Effector memory CD4-positive, alpha-beta T cell (primary cell): ENCODE data around the gene OR1I1.

Source experiments
- DNase-seq, 3 donors: peaks; one replicate each; pipeline ENCODE4 v3.0.0-alpha.2; 2020
- H3K27ac ChIP-seq: 2 replicates; pipeline ENCODE4 v1.7.0; 2013; ENCODE audit warnings: mild to moderate bottlenecking, low read length, moderate library complexity; ENCODE audit not compliant: insufficient read depth, poor library complexity, severe bottlenecking
- H3K27me3 ChIP-seq: replicated peaks from 2 replicates; pipeline ENCODE4 v1.7.0; 2013; ENCODE audit warnings: mild to moderate bottlenecking, low read length; ENCODE audit not compliant: insufficient read depth, control insufficient read depth, poor library complexity, severe bottlenecking
- H3K36me3 ChIP-seq: 2 replicates; pipeline ENCODE4 v1.7.0; 2013; ENCODE audit warnings: mild to moderate bottlenecking, low read length, moderate library complexity; ENCODE audit not compliant: control insufficient read depth, insufficient read depth
- H3K4me1 ChIP-seq: 2 replicates; pipeline ENCODE4 v1.7.0; 2013; ENCODE audit warnings: low read length, mild to moderate bottlenecking; ENCODE audit not compliant: control insufficient read depth, insufficient read depth, poor library complexity, severe bottlenecking
- H3K4me3 ChIP-seq: 2 replicates; pipeline ENCODE4 v1.7.0; 2013; ENCODE audit warnings: low read length, low read depth, mild to moderate bottlenecking; ENCODE audit not compliant: insufficient read depth, poor library complexity, severe bottlenecking
- H3K9me3 ChIP-seq: 2 replicates; pipeline ENCODE4 v1.7.0; 2013; ENCODE audit warnings: mild to moderate bottlenecking, low read length, moderate library complexity; ENCODE audit not compliant: control insufficient read depth
- total RNA-seq, 3 donors: gene quantifications; one replicate each; lab custom pipeline; 2026; lab: John Stamatoyannopoulos, UW

Gene OR1I1, protein sequence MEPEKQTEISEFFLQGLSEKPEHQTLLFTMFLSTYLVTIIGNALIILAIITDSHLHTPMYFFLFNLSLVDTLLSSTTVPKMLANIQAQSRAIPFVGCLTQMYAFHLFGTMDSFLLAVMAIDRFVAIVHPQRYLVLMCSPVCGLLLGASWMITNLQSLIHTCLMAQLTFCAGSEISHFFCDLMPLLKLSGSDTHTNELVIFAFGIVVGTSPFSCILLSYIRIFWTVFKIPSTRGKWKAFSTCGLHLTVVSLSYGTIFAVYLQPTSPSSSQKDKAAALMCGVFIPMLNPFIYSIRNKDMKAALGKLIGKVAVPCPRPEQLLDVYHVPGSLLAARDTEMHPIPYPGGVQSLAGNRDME
- total RNA-seq: 0 reads per million in 3 donors

DNA sequence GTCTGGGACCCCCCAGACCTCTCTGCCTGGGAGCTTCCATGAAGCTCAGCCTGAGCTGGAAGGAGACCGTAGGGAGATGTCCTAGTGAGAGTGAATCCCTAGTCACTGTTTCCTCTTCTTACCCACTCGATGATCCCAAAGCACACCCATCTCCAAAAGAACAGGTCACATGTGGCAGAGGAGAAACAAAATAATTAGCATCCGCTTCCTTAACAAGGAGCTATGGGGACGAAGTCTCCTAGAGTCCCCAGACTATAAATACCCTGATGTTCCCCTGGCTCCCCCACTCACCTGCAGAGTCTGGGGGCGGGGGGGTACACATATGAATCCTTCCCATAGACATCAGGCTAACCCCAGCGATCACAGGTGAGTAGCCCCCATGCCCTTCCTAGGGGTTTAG lies at the start of gene OR1I1:
OR1I1 (plus strand) TSS at position 301 of the 400 bp plus-strand sequence. CDS start 4,855 bp downstream, outside the sequence.
- Histone ChIP-seq H3K4me1 (no peaks in the 10 kb centered on the region), H3K27ac (no peak within 1 kb of the TSS), H3K4me3 (no peak within 1 kb of the TSS), H3K27me3 (peaks cover 2% of the 10 kb centered on the region), H3K9me3 (no peaks in the 10 kb centered on the region), H3K36me3 (no peaks in the 10 kb centered on the region)
- DNase-seq: no peak

DNA sequence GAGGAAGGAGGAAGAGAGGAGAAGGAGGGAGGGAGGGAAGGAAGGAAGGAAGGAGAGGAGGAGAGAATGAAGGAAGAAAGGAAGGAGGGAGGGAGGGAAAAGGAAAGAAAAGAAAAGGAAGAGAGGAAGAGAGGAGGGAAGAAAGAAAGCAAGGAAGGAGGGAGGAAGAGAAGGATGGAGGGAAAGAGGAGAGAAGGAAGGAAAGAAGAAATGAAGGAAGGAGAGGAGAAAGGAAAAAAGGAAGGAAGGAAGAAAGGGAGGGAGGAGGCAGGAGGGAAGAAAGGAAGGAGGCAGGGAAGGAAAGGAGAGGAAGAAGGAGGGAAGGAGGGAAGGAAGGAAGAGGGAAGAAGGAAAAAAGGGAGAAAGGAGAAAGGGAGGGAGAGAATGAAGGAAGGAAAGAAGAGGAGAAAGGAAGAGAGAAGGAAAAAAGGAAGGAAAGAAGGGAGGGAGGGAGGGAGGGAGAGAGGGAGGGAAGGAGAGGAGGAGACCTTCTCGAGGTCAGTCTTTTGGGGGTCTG lies 46.2 kb upstream of the OR1I1 start:
- no peak overlapping the region for H3K4me3 ChIP-seq
- H3K36me3 ChIP-seq: no peaks in the 10 kb centered on the region
- H3K27me3 ChIP-seq: peaks cover 6% of the 10 kb centered on the region
- H3K27ac ChIP-seq: no peak overlapping the region
- no peak for DNase-seq
- H3K4me1 ChIP-seq: no peaks in the 10 kb centered on the region
- no peaks in the 10 kb centered on the region for H3K9me3 ChIP-seq

DNA sequence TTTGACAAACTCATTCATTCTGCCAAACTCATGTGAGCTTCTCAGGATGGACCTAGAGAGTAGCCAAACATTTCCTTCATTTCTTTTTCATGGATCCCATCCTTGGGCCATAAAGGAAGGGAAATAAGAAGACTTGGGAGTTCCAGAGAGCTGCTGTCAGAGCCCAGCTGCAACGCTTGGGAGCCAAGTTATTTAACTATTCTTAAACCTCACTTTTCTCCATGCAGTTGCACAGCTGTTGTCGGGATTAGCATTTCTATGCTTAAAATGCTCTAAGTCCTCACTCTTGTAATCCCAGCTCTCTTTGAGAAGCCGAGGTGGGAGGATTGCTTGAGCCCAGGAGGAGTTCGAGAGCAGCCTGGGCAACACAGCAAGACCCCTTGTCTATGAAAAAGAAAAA lies 44.4 kb upstream of the OR1I1 start:
- H3K36me3 ChIP-seq: no peaks in the 10 kb centered on the region

DNA sequence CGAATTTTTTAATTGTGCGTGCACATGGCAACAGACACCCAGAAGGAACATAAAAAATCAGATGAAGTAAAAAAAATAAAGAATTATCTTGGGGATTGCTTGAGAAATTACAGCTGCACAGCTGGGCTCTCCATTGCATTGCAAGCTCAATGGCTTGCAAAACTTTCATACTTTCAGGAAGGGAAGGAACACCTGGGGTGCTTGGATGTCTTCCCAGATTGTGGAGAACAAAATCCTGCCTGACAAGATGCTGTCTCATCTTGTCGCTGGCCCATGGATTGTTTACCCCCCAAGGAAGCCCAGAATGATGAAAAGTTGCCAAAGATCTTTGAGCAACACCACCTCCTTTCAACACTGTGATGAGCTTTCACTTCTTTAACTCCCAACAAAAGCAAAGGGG lies 43.7 kb upstream of the OR1I1 start:
- no peak overlapping the region for H3K4me3 ChIP-seq

More for the DNA sequence above, 44.4 kb upstream of the OR1I1 start:
- DNase-seq: no peak
- Histone ChIP-seq H3K4me3 (no peak overlapping the region), H3K4me1 (no peaks in the 10 kb centered on the region), H3K27me3 (peaks cover 6% of the 10 kb centered on the region), H3K27ac (no peak overlapping the region), H3K9me3 (no peaks in the 10 kb centered on the region)

DNA sequence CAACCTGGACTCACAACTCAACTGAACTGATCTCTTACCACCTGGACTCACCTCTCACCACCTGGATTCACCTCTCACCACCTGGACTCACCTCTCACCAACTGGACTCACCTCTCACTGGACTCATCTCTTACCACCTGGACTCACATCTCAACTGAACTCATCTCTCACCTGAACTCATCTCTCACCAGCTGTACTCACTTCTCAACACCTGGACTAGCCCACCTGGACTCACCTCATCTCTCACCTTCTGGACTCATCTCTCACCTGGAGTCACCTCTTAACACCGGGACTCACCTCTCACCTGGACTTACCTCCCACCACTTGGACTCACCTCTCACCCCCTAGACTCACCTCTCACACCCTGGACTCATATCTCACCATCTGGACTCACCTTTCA lies 40.0 kb upstream of the OR1I1 start:
- DNase-seq: no peak
- no peak overlapping the region for H3K4me3 ChIP-seq
- H3K27me3 ChIP-seq: no peaks in the 10 kb centered on the region
- no peaks in the 10 kb centered on the region for H3K9me3 ChIP-seq
- no peak overlapping the region for H3K27ac ChIP-seq
- H3K36me3 ChIP-seq: no peaks in the 10 kb centered on the region
- no peaks in the 10 kb centered on the region for H3K4me1 ChIP-seq

More for the DNA sequence above, 43.7 kb upstream of the OR1I1 start:
- Histone ChIP-seq H3K4me1 (no peaks in the 10 kb centered on the region), H3K9me3 (no peaks in the 10 kb centered on the region), H3K27ac (no peak overlapping the region), H3K36me3 (no peaks in the 10 kb centered on the region), H3K27me3 (peaks cover 6% of the 10 kb centered on the region)
- no peak for DNase-seq

DNA sequence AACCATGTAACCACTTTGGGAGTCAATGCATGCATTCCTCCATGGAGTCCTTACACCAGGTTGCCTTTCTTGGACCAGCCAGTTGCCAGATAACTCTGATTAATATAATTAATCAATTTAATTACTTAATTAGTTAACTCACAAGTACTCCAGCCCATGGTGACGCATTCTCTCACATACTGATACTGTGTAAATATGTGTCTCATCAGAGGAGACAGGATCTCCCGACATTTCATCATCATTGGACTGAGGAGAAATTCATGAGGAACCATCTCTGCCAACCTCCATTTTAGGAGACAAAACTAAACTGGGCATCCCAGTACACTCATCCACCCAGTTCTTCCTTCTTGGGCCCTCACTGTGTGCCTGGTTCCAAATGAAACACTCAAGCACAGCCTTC lies 39.2 kb upstream of the OR1I1 start:
- Histone ChIP-seq H3K27me3 (no peaks in the 10 kb centered on the region), H3K27ac (no peak overlapping the region), H3K36me3 (no peaks in the 10 kb centered on the region), H3K4me3 (no peak overlapping the region), H3K4me1 (no peaks in the 10 kb centered on the region), H3K9me3 (no peaks in the 10 kb centered on the region)
- no peak for DNase-seq

DNA sequence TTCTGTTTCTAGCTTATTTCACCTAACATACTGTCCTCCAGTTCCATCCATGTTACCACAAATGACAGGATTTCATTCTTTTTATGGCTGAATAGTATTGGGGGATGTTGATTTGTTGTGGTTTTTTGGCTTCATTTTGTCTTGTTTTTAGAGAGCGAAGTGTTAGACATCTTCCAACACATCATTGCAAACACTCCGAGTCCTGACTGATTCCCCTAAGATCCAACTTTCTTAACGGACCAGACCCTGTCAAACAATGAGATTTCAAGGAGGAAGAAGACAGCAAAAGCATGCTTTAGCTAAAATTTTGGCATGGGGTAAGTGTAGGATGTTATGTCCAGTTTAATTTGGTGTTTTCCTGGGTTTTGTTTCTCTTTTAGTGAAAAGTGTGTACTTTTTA lies 36.5 kb upstream of the OR1I1 start:
- Histone ChIP-seq H3K27ac (no peak overlapping the region), H3K4me1 (no peaks in the 10 kb centered on the region), H3K27me3 (no peaks in the 10 kb centered on the region), H3K9me3 (no peaks in the 10 kb centered on the region), H3K4me3 (no peak overlapping the region), H3K36me3 (no peaks in the 10 kb centered on the region)
- DNase-seq: no peak

DNA sequence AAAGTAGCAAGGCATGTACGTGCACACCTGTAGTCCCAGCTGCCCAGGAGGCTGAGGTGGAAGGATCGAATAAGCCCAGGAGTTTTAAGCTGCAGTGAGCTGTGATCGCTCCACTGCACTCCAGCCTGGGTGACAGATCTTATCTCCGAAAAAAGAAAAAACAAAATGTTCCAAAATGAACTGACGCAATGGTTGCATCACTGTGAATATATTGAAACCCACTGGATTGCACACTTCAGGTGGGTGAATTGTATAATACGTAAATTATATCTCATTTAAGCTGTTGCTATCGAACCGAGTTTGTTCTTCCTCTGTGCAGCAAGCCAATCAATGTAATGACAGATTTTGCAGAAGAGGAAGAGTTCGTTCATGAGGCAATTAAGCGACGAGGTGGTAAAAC lies 34.3 kb upstream of the OR1I1 start:
- Histone ChIP-seq H3K9me3 (no peaks in the 10 kb centered on the region), H3K27me3 (no peaks in the 10 kb centered on the region), H3K36me3 (no peaks in the 10 kb centered on the region), H3K4me1 (no peaks in the 10 kb centered on the region), H3K4me3 (no peak overlapping the region), H3K27ac (no peak overlapping the region)
- no peak for DNase-seq

DNA sequence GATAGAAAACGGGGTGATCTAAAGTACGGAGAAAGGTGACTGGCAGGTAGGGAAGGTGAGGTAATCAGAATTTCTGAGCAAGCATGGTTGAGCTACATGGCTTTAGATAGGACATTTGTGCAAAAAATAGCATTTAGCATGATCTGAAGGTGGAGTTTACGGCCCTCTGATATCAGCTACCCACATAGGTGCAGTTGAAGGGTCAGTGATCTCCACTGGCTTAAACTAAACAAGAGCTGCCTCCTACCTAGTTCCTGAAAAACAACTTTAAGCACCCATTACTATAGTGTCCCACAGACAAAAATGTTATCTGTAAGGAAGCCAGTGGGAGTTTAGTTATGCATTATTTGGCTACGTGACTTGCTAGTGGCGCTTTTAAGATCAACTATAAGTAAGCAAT lies 33.9 kb upstream of the OR1I1 start:
- Histone ChIP-seq H3K27ac (no peak overlapping the region), H3K27me3 (no peaks in the 10 kb centered on the region), H3K4me1 (no peaks in the 10 kb centered on the region), H3K4me3 (no peak overlapping the region), H3K36me3 (no peaks in the 10 kb centered on the region), H3K9me3 (no peaks in the 10 kb centered on the region)
- DNase-seq: no peak

DNA sequence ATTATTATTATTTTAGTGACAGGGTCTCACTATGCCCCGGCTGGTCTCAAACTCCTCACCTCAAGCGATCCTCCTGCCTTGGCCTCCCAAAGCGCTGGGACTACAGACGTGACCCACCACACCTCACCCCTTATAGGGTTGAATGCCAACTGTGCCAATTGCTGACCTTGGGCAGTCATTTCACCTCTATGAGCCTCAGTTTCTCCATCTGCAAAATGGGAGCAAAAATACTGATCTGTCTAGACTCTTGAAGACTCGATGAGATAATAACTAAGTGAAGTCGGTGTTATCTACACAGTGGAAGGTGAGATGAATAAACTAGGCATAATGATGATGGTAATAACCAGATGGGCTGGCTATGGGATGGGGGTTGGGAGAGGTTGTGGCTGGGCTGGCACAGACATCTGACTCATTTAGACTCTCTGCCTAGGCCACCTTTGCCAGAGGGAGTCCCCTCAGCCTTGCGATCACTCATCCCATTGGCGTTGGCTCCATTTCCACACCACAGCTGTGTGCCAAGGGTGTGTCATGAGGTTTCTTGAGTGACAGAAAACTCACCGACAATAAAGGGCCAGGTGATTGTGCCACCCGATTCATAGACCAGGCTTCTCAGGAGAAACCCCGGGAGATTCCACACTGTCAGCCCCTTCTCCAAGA lies 33.0 kb upstream of the OR1I1 start, which contains the start of gene CASP14:
CASP14 (plus strand) TSS at position 596 of the 657 bp plus-strand sequence. CDS start 2,772 bp downstream, outside the sequence.
- Histone ChIP-seq H3K27ac (no peak within 1 kb of the TSS), H3K27me3 (no peaks in the 10 kb centered on the region), H3K36me3 (no peaks in the 10 kb centered on the region), H3K4me3 (no peak within 1 kb of the TSS), H3K9me3 (no peaks in the 10 kb centered on the region), H3K4me1 (no peaks in the 10 kb centered on the region)
- no peak for DNase-seq
